C4-2B (cell line): ENCODE results near the gene PCDHA8.

Experiments
- ZFX ChIP-seq: fragments of 450-650 bp; IDR thresholded peaks from 2 replicates; pipeline ENCODE4 v1.6.1; 2017
- TF ChIP-seq, protein P1 (sequence below): fragments of 450-650 bp; conservative IDR thresholded peaks from 2 replicates; pipeline ENCODE4 v1.5.1; 2017; ENCODE audit warnings: mild to moderate bottlenecking

- TF ChIP-seq, protein P1, sequence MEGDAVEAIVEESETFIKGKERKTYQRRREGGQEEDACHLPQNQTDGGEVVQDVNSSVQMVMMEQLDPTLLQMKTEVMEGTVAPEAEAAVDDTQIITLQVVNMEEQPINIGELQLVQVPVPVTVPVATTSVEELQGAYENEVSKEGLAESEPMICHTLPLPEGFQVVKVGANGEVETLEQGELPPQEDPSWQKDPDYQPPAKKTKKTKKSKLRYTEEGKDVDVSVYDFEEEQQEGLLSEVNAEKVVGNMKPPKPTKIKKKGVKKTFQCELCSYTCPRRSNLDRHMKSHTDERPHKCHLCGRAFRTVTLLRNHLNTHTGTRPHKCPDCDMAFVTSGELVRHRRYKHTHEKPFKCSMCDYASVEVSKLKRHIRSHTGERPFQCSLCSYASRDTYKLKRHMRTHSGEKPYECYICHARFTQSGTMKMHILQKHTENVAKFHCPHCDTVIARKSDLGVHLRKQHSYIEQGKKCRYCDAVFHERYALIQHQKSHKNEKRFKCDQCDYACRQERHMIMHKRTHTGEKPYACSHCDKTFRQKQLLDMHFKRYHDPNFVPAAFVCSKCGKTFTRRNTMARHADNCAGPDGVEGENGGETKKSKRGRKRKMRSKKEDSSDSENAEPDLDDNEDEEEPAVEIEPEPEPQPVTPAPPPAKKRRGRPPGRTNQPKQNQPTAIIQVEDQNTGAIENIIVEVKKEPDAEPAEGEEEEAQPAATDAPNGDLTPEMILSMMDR, result peak; percentile 73
- no peak for TF ChIP-seq ZFX
Measured at GRCh38 chr5:140868721-140869554, 28.0 kb downstream of the PCDHA8 start, which contains the start of gene PCDHA11.
